Gastroesophageal sphincter (tissue), 4 donors: ENCODE results near the gene SLC18A3. TPM values are rescaled to one million over a fixed set of nuclear protein-coding genes. Genes with fewer than 3 reads are reported as not detected.

Experiments
- ATAC-seq: fragments of 150-250 bp; one replicate; pipeline ENCODE4 v1.9.1; 2016; ENCODE audit warnings: mild to moderate bottlenecking, moderate library complexity
- H3K27ac ChIP-seq, 4 donors: fragments of 200-600 bp; sonication (generic) in 3 of 4; 1 replicate in 3 of 4; 2 replicates in 1 of 4; pipeline ENCODE4 v1.5.1; 2016 to 2019
- H3K27me3 ChIP-seq: fragments of 200-600 bp; sonication (generic); one replicate; pipeline ENCODE4 v1.5.1; 2019
- H3K36me3 ChIP-seq, 2 donors: fragments of 200-600 bp; sonication (generic); one replicate each; pipeline ENCODE4 v1.5.1; 2019; ENCODE audit warnings: control low read depth in 1 of 2
- H3K4me1 ChIP-seq, 3 donors: fragments of 200-600 bp; sonication (generic); 1 replicate in 2 of 3; 2 replicates in 1 of 3; pipeline ENCODE4 v1.5.1; 2016 to 2019; ENCODE audit warnings: control low read depth in 2 of 3
- H3K4me3 ChIP-seq, 2 donors: fragments of 200-600 bp; sonication (generic); one replicate each; pipeline ENCODE4 v1.5.1; 2019; ENCODE audit warnings: mild to moderate bottlenecking in 1 of 2, moderate library complexity in 1 of 2
- H3K9me3 ChIP-seq, 3 donors: fragments of 200-600 bp; sonication (generic); one replicate each; pipeline ENCODE4 v1.5.1; 2017 to 2019; ENCODE audit warnings: control low read depth in 2 of 3
- CTCF ChIP-seq, 4 experiments: fragments of 200-600 bp in 2 of 4; fragments of 450-650 bp in 2 of 4; sonication (generic) in 1 of 4; IDR thresholded peaks; one replicate each; pipeline ENCODE4 v1.5.1; 2017 to 2019; ENCODE audit warnings: antibody characterized with exemption in 4 of 4, mild to moderate bottlenecking in 2 of 4, moderate library complexity in 2 of 4
- EP300 ChIP-seq: sonication (generic); formaldehyde crosslinking; IDR thresholded peaks from one replicate; pipeline ENCODE4 v1.6.1; 2017; ENCODE audit warnings: antibody characterized with exemption, mild to moderate bottlenecking
- POLR2A ChIP-seq, 2 donors: fragments of 450-650 bp; IDR thresholded peaks; one replicate each; pipeline ENCODE4 v1.6.1; 2017; ENCODE audit warnings: antibody characterized with exemption in 2 of 2, mild to moderate bottlenecking in 2 of 2, moderate library complexity in 1 of 2
- POLR2AphosphoS5 ChIP-seq: sonication (generic); formaldehyde crosslinking; IDR thresholded peaks from one replicate; pipeline ENCODE4 v1.6.1; 2017; ENCODE audit warnings: antibody characterized with exemption
- WGBS, 2 donors: methylation state at CpG; one replicate each; pipeline ENCODE4 v1.1.5; 2018; ENCODE audit warnings: low coverage in 1 of 2; 5-methylcytosine and 5-hydroxymethylcytosine counted together
- total RNA-seq, 4 donors: library from RNA; depleted of rRNA; stranded (reverse); fragments of >200 nt; gene quantifications; one replicate each; pipeline ENCODE4 v1.1.0, GENCODE V29; 2016

SLC18A3 gene
- total RNA-seq, 4 donors from 2014 or later, result 0.12 to 1.7 (median 1.5) TPM; not detected in 1

GRCh38 chr10:49600781-49601400 lies 9.2 kb upstream of the SLC18A3 start:
- no peak for ATAC-seq
- peaks cover 77% of the 10 kb centered on the region for H3K27me3 ChIP-seq
- WGBS, 2 donors, result 70 to 84% methylated on average over 3 to 4 of the region's 4 CpGs

GRCh38 chr10:49601857-49602256 lies 8.3 kb upstream of the SLC18A3 start:
- ATAC-seq, result no peak
- no peak overlapping the region for H3K27ac ChIP-seq
- no peak overlapping the region for H3K4me3 ChIP-seq
- H3K9me3 ChIP-seq, result no peaks in the 10 kb centered on the region
- TF ChIP-seq CTCF (IDR thresholded peaks at IDR 0.05) (no peak), POLR2AphosphoS5 (no peak), POLR2A (IDR thresholded peaks at IDR 0.05) (no peak), EP300 (no peak)
- H3K4me1 ChIP-seq, result no peaks in the 10 kb centered on the region
- WGBS, 2 donors, result 66% methylated on average over 2 of the region's 7 CpGs; no CpG with 5 or more reads in 1 of the 2 donors
- H3K36me3 ChIP-seq, result no peaks in the 10 kb centered on the region
- peaks cover 87% of the 10 kb centered on the region for H3K27me3 ChIP-seq

More at GRCh38 chr10:49600781-49601400, 9.2 kb upstream of the SLC18A3 start:
- H3K4me3 ChIP-seq, result no peak overlapping the region
- no peaks in the 10 kb centered on the region for H3K9me3 ChIP-seq
- TF ChIP-seq POLR2AphosphoS5 (no peak), POLR2A (IDR thresholded peaks at IDR 0.05) (no peak), EP300 (no peak), CTCF (IDR thresholded peaks at IDR 0.05) (no peak)
- H3K36me3 ChIP-seq, result no peaks in the 10 kb centered on the region
- H3K27ac ChIP-seq, result no peak overlapping the region
- H3K4me1 ChIP-seq, result no peaks in the 10 kb centered on the region

- Histone ChIP-seq H3K27ac (no peak overlapping the region), H3K9me3 (no peaks in the 10 kb centered on the region), H3K36me3 (no peaks in the 10 kb centered on the region), H3K4me1 (no peaks in the 10 kb centered on the region), H3K27me3 (peaks cover 93% of the 10 kb centered on the region), H3K4me3 (no peak overlapping the region)
- WGBS, 2 donors, result no CpG with 5 or more reads among the region's 2 CpGs
- ATAC-seq, result no peak
- TF ChIP-seq CTCF (IDR thresholded peaks at IDR 0.05), result no peak
- no peak for TF ChIP-seq EP300
- no peak for TF ChIP-seq POLR2AphosphoS5
- TF ChIP-seq POLR2A (IDR thresholded peaks at IDR 0.05), result no peak
Measured at GRCh38 chr10:49602380-49603023, 7.6 kb upstream of the SLC18A3 start.

GRCh38 chr10:49605216-49605938 lies 4.7 kb upstream of the SLC18A3 start:
- peaks cover 96% of the 10 kb centered on the region for H3K27me3 ChIP-seq
- WGBS, 2 donors, result 75 to 79% methylated on average over 3 to 4 of the region's 6 CpGs
- H3K4me1 ChIP-seq, result peaks cover 0 to 13% (median 5%) of the 10 kb centered on the region in 3 donors
- H3K36me3 ChIP-seq, result no peaks in the 10 kb centered on the region
- no peak for ATAC-seq
- H3K9me3 ChIP-seq, result no peaks in the 10 kb centered on the region
- TF ChIP-seq POLR2AphosphoS5 (no peak), EP300 (no peak), POLR2A (IDR thresholded peaks at IDR 0.05) (no peak), CTCF (IDR thresholded peaks at IDR 0.05) (no peak)
- H3K4me3 ChIP-seq, result no peak overlapping the region
- no peak overlapping the region for H3K27ac ChIP-seq
